Esophagus squamous epithelium (tissue), 5 donors: ENCODE results near the gene LDLRAD4. TPM values are rescaled to one million over a fixed set of nuclear protein-coding genes. Genes with fewer than 3 reads are reported as not detected.

Experiments
- DNase-seq: peaks from one replicate; lab custom pipeline; 2025; lab: John Stamatoyannopoulos, UW
- H3K27ac ChIP-seq, 4 donors: fragments of 200-600 bp; sonication (generic); one replicate each; pipeline ENCODE4 v1.5.1; 2016 to 2019; ENCODE audit warnings: mild to moderate bottlenecking in 1 of 4
- H3K27me3 ChIP-seq, 4 donors: fragments of 200-600 bp; sonication (generic); 1 replicate in 3 of 4; 2 replicates in 1 of 4; pipeline versions ENCODE4 v1.5.1 to v1.6.0; 2017 to 2021; ENCODE audit warnings: antibody characterized with exemption in 1 of 4
- H3K36me3 ChIP-seq, 3 donors: fragments of 200-600 bp; sonication (generic); one replicate each; pipeline ENCODE4 v1.5.1; 2016 to 2019
- H3K4me1 ChIP-seq, 3 donors: fragments of 200-600 bp; sonication (generic); one replicate each; pipeline ENCODE4 v1.5.1; 2017 to 2019
- H3K4me3 ChIP-seq, 4 donors: fragments of 200-600 bp; sonication (generic); 1 replicate in 3 of 4; 2 replicates in 1 of 4; pipeline ENCODE4 v1.5.1; 2016 to 2019; ENCODE audit warnings: mild to moderate bottlenecking in 2 of 4, moderate library complexity in 1 of 4
- H3K9me3 ChIP-seq, 3 donors: fragments of 200-600 bp; sonication (generic); one replicate each; pipeline ENCODE4 v1.5.1; 2016 to 2019
- CTCF ChIP-seq, 6 experiments: fragments of 450-650 bp in 4 of 6; fragments of 200-600 bp in 2 of 6; sonication (generic) in 2 of 6; IDR thresholded peaks; one replicate each; pipeline ENCODE4 v1.5.1; 2016 to 2019; ENCODE audit warnings: antibody characterized with exemption in 6 of 6, mild to moderate bottlenecking in 4 of 6, moderate library complexity in 4 of 6
- POLR2A ChIP-seq, 4 donors: fragments of 450-650 bp; IDR thresholded peaks; one replicate each; pipeline ENCODE4 v1.6.1; 2017; ENCODE audit warnings: antibody characterized with exemption in 4 of 4, mild to moderate bottlenecking in 4 of 4, moderate library complexity in 3 of 4
- WGBS, 2 donors: methylation state at CpG; one replicate each; pipeline ENCODE4 v1.1.5; 2018; 5-methylcytosine and 5-hydroxymethylcytosine counted together
- intact Hi-C: fragments of 100-400 bp; cut with DNase I; formaldehyde crosslinking; loops from one replicate; pipeline ENCODE4 v1.15.0; 2022
- total RNA-seq, 4 donors: library from RNA; depleted of rRNA; stranded (reverse); fragments of >200 nt; gene quantifications; one replicate each; pipeline ENCODE4 v1.1.0, GENCODE V29; 2016
- donor health status: DM: yes; HTN: yes; CAD: no.

Gene LDLRAD4
- total RNA-seq, 4 donors from 2014 or later: 0.91 to 17.9 (median 6.8) TPM

DNA sequence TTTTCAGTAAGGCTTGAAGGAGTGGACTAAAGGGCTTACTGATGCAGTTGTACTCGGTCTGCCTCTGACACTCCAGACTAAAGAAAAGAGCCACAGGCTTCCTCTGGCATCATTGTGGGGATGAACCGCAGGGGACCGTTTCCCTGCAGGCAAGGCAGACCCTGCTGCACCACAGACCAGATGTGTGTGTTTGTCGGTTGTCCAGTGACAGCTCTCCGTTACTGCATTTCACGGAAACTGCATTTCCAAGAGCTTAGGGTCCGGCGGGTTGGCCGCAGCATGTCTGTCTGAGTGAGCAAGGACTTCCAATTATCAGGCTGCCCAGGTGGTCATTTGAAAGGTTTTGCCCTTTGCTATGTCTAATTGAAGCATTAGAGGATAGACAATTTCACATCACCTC is 409.7 kb downstream of the LDLRAD4 start:
- Histone ChIP-seq H3K27me3 (no peaks in the 10 kb centered on the region), H3K9me3 (no peaks in the 10 kb centered on the region), H3K4me3 (no peak overlapping the region), H3K36me3 (no peaks in the 10 kb centered on the region), H3K4me1 (peaks cover 0 to 6% (median 3%) of the 10 kb centered on the region in 3 donors), H3K27ac (no peak overlapping the region)
- intact Hi-C loops: loop anchor here (10.0 kb wide), 1 partner anchor 73 kb away; no protein-coding TSS in a partner anchor
- TF ChIP-seq POLR2A (IDR thresholded peaks at IDR 0.05) (no peak), CTCF (IDR thresholded peaks at IDR 0.05) (no peak)
- 52 to 81% methylated on average over 2 to 9 of the region's 9 CpGs for WGBS, 2 donors
- no peak for DNase-seq

DNA sequence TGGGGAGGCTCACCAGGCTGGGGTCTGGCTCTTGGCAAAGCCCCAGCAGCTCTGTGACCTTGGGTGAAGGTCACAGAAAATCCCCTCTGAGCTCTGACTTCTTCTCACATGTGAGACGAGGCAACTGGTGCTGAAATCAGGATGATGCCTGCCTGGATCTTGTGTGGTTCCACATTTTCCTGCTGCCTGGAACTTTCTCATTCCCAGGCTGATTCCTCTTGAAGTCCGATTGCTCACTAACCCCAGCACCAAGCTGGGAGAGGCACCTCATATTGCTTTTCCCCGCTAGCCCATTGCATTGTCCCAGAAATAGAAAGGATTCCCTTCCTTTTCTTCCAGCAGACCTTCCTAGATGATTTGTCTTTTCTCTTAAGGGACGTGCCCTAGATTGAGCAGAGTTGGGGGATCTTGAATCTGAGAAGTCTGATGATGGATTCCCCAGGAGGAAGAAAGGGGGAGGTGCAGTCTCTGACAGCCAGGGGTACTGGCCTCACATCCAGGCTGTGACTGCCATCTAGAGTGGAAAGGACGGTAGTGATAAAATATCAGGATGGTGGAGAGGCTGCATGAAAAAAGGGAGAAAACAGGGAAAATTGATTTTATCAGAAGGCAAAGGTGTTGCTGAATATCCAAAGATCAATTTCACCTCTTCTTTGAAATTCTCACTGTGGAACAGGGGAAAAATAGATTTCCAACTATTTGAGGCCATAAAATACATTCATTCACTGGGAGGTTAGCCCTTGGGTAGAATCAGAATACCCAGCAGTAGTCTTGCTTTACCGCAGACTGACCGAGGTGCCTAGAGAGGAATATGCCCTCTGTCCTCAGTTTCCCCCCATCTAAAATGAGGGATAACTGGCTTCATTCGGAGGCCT is 411.5 kb downstream of the LDLRAD4 start:
- intact Hi-C loops: loop anchor here (10.0 kb wide), 1 partner anchor 75 kb away; no protein-coding TSS in a partner anchor
- H3K27ac ChIP-seq: peak overlapping the region in 3 of 4 donors; percentile 22 to 44 (median 44)
- H3K36me3 ChIP-seq: no peaks in the 10 kb centered on the region
- H3K4me3 ChIP-seq: no peak overlapping the region
- no peak for DNase-seq
- WGBS, 2 donors: 45 to 47% methylated on average over 7 to 8 of the region's 8 CpGs
- peaks cover 0 to 6% (median 3%) of the 10 kb centered on the region in 3 donors for H3K4me1 ChIP-seq
- TF ChIP-seq CTCF (IDR thresholded peaks at IDR 0.05) (peak; percentile 59 to 72 (median 64)), POLR2A (IDR thresholded peaks at IDR 0.05) (no peak)
- H3K27me3 ChIP-seq: no peaks in the 10 kb centered on the region
- H3K9me3 ChIP-seq: no peaks in the 10 kb centered on the region

DNA sequence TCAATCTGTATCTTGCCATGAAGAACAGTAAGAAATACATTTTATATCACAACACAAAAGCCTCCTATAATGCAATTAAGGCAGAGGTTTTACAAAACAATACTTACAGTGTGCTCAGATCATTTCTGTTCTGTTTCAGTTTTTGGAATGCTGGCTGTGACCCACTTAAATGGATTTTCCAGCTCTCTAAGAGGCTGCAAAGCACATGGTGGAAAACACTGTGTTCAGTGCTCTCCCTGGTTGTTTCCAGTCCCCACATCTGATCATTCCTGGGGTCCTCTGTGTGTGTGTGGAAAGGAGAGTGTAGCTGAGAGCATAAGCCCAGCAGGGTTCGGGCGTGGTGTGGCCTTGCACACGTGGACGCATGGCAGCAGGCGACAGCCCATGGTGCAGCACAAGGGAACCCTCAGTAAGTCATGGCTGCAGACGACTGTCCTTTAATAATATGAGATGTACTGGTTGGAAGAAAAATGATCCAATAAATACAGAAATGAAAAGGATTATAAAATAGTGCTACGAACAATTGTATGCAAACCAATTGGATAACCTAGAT is 412.2 kb downstream of the LDLRAD4 start:
- no peaks in the 10 kb centered on the region for H3K27me3 ChIP-seq
- H3K4me3 ChIP-seq: no peak overlapping the region
- no peaks in the 10 kb centered on the region for H3K9me3 ChIP-seq
- intact Hi-C loops: no loop called here
- DNase-seq: no peak
- TF ChIP-seq CTCF (IDR thresholded peaks at IDR 0.05) (no peak), POLR2A (IDR thresholded peaks at IDR 0.05) (no peak)
- WGBS, 2 donors: 67 to 72% methylated on average over 5 to 7 of the region's 7 CpGs
- H3K4me1 ChIP-seq: peaks cover 0 to 6% (median 3%) of the 10 kb centered on the region in 3 donors
- no peaks in the 10 kb centered on the region for H3K36me3 ChIP-seq
- H3K27ac ChIP-seq: no peak overlapping the region

DNA sequence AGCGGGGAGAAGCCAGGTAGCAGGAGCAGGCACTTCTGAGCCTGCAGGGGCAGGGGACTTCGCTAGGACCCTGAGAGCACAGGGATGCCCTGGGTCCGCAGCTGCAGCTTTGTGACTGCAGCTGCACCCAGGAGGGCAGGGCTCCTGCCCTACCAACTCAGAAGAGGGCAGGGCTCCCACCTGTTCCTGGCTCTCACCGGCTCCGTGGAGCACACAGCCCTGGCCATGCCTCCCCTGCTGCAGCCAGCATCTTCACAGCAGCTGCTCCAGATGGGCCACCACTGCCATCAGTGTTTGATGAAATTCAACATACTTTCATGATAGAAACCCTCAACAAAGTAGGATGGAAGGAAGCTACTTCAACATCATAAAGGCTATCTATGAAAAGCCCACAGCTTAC is 415.1 kb downstream of the LDLRAD4 start:
- Histone ChIP-seq H3K9me3 (no peaks in the 10 kb centered on the region), H3K4me1 (peaks cover 0 to 6% (median 3%) of the 10 kb centered on the region in 3 donors), H3K36me3 (no peaks in the 10 kb centered on the region), H3K27me3 (no peaks in the 10 kb centered on the region), H3K27ac (no peak overlapping the region), H3K4me3 (no peak overlapping the region)
- DNase-seq: no peak
- WGBS, 2 donors: no CpG with 5 or more reads among the region's 5 CpGs
- no peak for TF ChIP-seq POLR2A (IDR thresholded peaks at IDR 0.05)
- TF ChIP-seq CTCF (IDR thresholded peaks at IDR 0.05): no peak
- intact Hi-C loops: no loop called here

DNA sequence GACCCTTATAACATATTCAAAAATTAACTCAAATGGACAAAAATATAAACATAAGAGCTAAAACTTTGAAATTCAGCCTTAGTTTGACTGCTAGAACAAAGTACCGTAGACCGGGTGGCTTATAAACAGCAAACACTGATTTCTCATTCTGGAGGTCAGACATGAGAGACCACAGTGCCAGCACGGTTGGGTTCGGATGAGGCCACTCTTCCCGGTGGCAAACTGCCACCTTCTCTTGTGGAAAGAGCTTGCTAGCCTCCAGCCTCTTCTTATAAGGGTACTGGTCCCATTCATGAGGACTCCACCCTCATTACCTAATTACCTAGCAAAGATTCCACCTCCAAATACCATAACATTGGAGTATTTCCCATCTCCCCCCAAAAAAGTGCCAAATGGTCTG is 416.5 kb downstream of the LDLRAD4 start:
- WGBS, 2 donors: 64 to 91% methylated on average over 5 of the region's 5 CpGs
- Histone ChIP-seq H3K27me3 (no peaks in the 10 kb centered on the region), H3K27ac (no peak overlapping the region), H3K36me3 (no peaks in the 10 kb centered on the region), H3K9me3 (no peaks in the 10 kb centered on the region), H3K4me1 (peaks cover 0 to under 1% (median 0%) of the 10 kb centered on the region in 3 donors), H3K4me3 (no peak overlapping the region)
- intact Hi-C loops: no loop called here
- no peak for DNase-seq
- TF ChIP-seq CTCF (IDR thresholded peaks at IDR 0.05): no peak
- TF ChIP-seq POLR2A (IDR thresholded peaks at IDR 0.05): no peak
